IPS-NIHi7 (cell line): ENCODE results near the gene FZD10.

ENCODE experiments used
- DNase-seq: peaks from one replicate; pipeline ENCODE4 v3.0.0; 2012; ENCODE audit warnings: mixed read lengths; ENCODE audit errors: extremely low spot score

Gene FZD10

GRCh38 chr12:130132831-130133511 is 29.3 kb upstream of the FZD10 start:
- no peak for DNase-seq

DNA sequence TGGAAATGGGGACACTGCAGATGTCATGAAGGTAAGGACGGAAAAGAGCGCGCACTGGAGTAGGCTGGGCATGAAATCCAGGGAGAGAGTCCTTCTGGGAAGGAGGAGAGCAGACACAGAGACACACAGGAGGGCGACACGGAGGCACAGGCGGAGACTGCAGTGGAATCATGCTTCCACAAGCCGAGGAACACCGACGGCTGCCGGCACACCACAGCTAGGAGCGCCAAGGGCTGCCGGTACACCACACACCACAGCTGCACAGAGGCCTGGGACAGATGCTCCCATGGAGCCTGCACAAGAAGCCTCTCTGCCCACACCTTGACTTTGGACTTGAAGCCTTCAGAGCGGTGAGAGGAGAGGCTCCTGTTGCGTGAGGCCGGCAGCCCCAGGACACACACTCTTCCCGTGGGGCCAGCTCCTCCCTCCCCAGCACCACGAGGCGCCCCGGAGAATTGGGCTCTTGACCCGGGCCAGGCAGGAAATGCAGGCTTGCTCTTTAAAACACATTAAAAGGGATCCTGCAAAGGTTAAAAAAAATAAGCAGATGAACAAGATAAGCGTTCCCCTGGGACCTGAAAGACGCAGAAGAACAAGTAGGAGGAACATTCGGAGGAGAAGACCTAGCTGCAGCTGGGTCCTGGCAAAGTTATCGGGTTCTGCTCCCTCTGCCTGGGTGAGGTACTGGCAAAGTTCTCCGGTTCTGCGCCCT is 28.3 kb upstream of the FZD10 start:
- DNase-seq: no peak

GRCh38 chr12:130134563-130134915 is 27.7 kb upstream of the FZD10 start:
- no peak for DNase-seq

DNA sequence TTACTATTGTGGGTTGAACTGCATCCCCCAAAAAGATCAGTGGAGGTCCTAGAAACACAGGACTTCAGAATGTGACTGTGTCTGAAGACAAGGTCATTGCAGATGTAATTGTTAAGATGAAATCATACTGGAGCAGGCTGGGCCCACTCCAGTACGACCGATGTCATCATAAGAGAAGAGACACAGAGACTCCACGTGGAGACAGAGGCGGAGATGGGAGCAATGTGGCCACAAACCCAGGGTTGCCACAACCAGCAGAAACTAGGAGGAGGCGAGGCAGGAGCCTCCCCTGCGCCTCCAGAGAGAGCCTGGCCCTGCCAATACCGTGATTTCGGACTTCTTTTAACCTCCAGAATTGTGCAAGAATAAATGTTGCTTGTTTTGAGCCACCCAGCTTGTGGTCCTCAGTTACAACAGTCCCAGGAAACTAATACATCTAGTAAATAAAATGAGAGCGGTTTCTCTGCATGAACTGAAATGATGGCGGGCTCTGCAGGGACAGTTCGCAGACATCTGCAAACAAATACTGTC is 25.7 kb upstream of the FZD10 start:
- DNase-seq: no peak

GRCh38 chr12:130137040-130138018 is 24.9 kb upstream of the FZD10 start:
- no peak for DNase-seq

DNA sequence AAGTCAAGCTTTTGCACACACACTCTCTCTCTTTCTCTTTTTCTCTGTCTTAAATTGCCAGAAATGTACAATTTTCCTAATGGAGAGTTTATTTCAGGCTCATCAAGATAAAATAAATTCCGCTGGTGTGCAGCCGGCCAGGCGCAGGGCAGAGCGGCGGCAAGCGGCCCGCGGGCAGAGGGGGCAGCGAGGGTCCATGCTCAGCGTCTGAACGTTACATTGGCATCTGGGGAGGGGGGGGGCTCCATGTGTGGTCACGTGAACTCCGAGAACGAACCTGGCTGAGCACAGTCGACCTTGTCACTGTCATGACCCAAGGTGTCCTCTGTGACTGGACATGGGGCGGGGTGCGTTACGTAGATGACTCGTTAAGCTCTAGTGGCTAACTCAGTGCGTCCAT is 23.8 kb upstream of the FZD10 start:
- no peak for DNase-seq

DNA sequence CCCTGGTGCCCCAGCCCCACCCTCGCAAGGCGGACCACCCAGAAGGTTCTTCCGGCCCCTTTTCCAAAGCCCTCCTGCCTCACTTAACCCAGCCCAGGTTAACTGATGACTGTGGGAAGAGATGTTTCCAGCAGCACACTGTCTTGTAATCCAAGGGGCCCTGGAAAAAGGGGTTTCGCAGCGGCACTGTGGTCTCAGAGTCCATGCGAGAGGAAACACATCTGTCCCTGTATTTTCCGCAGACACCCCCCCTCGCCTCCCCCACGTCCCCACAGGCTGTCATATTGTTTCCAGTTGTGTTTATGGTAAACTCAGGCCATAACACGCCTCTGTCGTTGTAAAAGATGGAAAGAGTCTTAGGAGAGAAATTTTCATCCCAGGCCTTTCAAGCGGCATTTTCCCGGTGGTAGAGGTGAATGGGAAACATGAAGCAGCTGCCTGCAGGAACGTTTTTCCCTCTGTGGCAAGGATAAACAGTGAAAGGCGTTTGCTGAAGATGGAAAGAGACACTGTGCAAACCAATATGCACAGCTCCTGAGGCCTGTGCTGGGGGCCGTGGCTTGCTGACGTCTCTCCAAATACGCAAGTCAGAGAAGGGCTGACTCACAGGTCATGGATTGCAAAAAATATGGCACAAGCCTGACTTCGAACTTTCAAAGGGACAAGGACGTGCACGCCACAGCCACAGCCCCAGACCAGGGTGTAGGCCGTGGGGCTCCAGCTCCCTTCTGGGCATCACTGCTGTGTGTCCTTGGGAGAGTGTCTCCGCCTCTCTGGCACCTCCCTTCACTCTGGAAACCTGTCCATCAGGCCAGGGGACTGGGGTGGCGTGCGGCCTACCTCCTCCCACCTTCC is 22.5 kb upstream of the FZD10 start:
- DNase-seq: no peak

- DNase-seq: no peak
Observed at GRCh38 chr12:130141105-130141504, 21.2 kb upstream of the FZD10 start.

- no peak for DNase-seq
Observed at GRCh38 chr12:130141901-130142683, 20.2 kb upstream of the FZD10 start.

- DNase-seq: no peak
Observed at GRCh38 chr12:130142736-130143135, 19.5 kb upstream of the FZD10 start.

DNA sequence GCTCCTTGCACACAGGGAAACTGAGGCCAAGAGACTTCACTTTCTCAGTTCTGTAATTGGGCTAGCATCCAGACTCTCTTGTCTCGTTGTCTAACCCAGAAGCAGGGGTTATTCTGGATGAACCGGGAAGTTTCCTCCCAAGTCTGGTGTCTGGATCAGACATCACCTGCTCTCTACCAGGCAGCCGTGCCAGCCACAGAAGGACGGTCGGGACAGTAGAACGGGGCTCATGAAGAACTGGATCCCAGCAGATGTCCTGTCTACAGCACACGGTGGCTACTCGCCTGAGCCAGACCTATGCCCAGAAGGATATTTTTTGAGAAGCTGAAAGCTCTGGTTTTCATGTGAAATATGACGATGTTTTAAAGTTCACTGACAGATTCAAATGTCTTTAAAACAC is 19.1 kb upstream of the FZD10 start:
- no peak for DNase-seq

DNA sequence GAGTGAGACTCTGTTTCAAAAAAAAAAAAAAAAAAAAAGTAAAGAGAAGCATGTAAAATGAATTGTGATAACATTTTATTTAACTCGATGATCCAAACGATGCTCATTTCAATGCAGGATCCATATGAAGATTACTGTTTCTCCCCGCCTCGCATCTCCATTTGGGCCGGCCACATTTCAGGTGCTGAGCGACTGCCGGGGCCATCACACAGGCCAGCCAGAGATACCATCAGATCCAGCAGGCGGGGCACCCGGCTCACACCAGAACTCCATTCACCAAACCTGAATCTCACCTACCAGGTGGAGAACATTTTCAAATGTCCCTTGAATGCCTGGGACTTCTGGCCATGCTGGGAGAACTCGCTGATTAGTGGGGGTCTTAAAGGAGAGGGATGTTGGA is 18.0 kb upstream of the FZD10 start:
- no peak for DNase-seq

- DNase-seq: no peak
Observed at GRCh38 chr12:130145731-130146130, 16.5 kb upstream of the FZD10 start.

DNA sequence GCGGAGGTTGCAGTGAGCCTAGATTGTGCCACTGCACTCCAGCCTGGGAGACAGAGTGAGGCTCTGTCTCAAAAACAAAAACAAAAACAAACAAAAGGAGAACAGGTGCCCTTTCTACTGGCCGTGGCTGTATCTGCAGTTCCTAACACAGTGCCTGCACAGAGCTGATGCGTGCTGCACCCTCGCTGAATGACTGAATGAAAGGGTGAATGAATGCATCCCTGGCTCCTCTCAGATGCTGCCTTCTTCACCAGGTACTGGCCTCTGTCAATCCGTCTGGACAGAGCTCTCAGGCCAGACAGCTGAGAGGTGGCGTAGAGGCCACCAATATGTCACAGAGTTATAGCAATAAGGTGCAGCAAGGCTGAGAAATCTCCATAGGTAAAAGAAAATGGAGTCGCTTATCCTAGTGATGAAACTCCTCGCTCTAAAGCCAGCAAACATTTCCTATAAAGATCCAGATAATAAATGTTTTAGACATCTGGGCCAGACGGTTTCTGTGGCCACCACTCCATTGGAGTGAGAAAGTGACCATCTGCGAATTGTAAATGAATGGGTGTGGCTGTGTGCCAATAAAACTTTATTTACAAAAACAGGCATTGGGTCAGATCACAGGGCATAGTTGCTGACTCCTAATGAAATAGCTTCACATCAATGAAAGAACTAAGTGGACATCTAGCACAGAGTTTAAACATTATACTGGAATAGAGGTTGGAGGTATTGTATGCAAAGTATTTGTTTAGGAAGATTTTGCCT is 15.9 kb upstream of the FZD10 start:
- no peak for DNase-seq

GRCh38 chr12:130147875-130148596 is 14.2 kb upstream of the FZD10 start:
- DNase-seq: no peak

DNA sequence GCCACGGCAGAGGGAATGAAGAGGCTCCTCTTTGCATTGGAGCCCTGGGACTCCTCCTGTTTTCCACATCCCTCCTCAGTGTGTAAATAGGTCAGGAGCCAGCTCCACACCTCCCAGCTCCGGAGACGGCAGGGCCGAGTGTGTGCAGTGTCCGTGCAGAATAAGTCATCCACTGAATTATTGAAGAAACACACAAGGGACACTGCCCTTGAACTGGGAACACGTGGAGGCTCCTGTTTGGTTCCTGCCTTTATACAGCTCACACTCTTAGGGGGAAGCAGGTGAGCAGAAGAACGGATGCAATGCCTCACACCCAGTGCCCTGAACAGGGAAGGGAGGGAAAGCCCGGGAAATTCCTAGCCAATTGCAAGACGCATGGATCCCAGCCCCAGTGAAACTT is 10.4 kb upstream of the FZD10 start:
- DNase-seq: no peak

GRCh38 chr12:130152386-130152785 is 9.9 kb upstream of the FZD10 start:
- DNase-seq: no peak

DNA sequence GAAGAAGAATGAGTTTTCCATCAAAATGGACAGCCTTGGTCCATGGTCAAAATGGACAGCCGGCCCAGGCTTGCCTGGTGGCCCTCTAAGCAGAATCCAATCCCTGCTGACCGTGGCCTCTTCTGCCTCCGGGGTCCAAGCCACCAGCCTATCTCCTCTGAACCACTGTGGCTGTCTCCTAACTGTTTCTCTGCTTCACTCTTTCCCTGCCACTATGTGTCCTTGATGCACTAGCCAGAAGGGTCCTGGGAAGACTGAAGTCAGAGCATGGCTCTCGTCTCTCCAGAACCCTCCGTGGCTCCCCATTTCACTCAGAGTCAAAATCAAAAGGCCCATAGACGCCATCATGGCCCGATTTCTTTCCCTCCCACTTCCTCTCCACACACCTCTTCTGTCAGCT is 8.5 kb upstream of the FZD10 start:
- DNase-seq: no peak
